Measurements from ENCODE around the gene PALD1.
"Not testable (repeated sequence)": the region's sequence is repeated elsewhere in the genome, so short reads cannot be mapped to it uniquely, and the experiment has no call there.

PALD1 gene

GRCh38 chr10:70604106-70604505, 125.5 kb downstream of the PALD1 start:
- DNase-seq (ENCODE audit: low read depth in 2 of 2): no peak

- DNase-seq (ENCODE audit: low read depth in 2 of 2): no peak
Observed at GRCh38 chr10:70605161-70605560, 126.6 kb downstream of the PALD1 start.

DNA sequence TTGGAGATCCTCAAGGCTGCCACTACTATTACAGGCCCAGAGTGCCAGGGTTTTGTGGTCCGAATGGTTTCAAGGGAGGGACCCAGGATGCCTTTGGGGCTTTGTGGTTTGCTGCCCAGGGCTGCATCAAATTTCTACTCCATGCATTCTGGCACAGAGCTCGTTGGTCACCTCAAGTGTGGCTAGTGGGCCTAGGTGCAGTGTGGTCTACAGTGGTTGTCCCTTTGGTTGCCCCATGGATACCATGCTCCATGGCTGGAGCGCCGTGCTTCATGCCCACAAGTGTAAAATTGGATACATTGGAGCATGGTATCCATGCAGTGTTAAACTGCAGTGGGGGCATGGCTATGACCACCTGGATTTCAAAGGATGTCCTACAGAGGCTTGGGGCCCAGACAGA, 129.4 kb downstream of the PALD1 start:
- no peak for DNase-seq (ENCODE audit: low read depth in 2 of 2)

GRCh38 chr10:70613941-70614340, 135.4 kb downstream of the PALD1 start:
- no peak for DNase-seq (ENCODE audit: low read depth in 2 of 2)

DNA sequence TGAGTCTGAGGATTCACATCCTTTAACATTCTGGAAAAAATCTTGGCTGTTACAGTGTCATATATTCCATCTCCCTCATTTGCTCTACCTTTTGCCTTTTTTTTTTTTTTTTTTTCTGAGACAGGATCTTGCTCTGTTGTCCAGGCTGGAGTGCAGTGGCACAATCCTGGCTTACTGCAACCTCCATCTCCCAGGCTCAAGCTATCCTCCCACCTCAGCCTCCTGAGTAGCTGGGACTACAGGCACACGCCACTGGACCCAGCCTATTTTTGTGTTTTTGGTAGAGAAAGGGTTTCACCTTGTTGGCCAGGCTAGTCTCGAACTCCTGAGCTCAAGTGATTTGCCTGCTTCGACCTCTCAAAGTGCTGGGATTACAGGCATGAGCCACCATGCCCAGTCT, 135.8 kb downstream of the PALD1 start:
- DNase-seq (ENCODE audit: low read depth in 2 of 2): not testable (repeated sequence)

- DNase-seq (ENCODE audit: low read depth in 2 of 2): no peak
Observed at GRCh38 chr10:70615211-70615610, 136.6 kb downstream of the PALD1 start.

DNA sequence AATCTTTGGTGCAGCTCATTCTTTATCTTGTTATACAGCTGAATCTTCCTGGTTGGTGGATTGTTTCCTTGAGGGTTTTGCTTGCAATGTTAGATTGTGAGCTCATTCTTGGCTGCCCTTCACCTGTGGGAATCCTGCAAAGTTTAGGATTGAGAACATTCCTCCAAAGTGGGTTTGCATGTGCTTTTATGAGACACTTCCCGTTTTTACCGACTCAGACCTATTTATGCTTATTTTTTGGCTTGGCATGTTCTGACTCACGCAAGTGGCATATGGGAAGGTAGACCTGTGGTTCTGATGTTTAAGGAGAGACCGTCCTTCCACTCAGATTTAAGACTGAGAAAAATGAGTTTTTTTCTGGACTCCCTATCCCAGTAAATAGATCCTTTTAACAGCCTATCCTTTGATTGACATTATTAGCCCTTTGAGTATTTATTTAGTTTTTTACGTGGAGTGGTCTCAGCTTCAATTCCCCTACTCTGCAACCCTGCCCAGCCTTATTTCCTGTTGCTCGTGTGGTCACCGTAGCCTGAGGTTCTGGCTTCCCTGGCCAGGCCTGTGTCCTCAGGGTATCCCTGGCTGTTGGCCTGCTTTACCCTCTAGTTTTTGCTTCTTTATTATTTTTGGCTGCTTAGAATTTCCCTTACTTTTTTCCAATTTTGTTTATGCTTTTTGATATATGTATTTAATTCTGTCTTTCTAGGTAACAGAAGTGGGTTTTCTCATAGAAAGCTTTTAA, 137.4 kb downstream of the PALD1 start:
- no peak for DNase-seq (ENCODE audit: low read depth in 2 of 2)

- DNase-seq (ENCODE audit: low read depth in 2 of 2): no peak
Observed at GRCh38 chr10:70616761-70617160, 138.2 kb downstream of the PALD1 start.

Data from stimulated activated CD4-positive, alpha-beta T cell treated with anti-CD3 and anti-CD28 coated beads, Interleukin-15, amount 100 ng/mL, for 48 hours (primary cell).